ENCODE results near the gene HPF1. TPM values are rescaled to one million over a fixed set of nuclear protein-coding genes. Genes with fewer than 3 reads are reported as not detected.

The HPF1 gene
- polyA plus RNA-seq, 3 donors, result 10.2 to 29.9 (median 25.1) TPM

GRCh38 chr4:169803413-169803812, 45.7 kb upstream of the HPF1 start:
- intact Hi-C loops (cut with micrococcal nuclease), result no loop called here
- TF ChIP-seq CTCF (IDR thresholded peaks at IDR 0.05), result no peak
- Mint-ChIP-seq H3K36me3 (no peaks in the 10 kb centered on the region), H3K9me3 (peaks cover 0 to 6% (median 3%) of the 10 kb centered on the region in 7 donors), H3K27ac (peak overlapping the region in 1 of 7 donors; percentile 51), H3K27me3 (ENCODE audit: low read depth in 3 of 3) (peaks cover 2 to 3% (median 3%) of the 10 kb centered on the region in 3 donors), H3K4me3 (no peak overlapping the region), H3K4me1 (peaks cover 11% of the 10 kb centered on the region)
- H3K4me2 ChIP-seq (replicated peaks; ENCODE audit: extremely low read depth, low read length, poor library complexity, severe bottlenecking), result no peak overlapping the region
- H4K20me1 ChIP-seq (ENCODE audit: insufficient read depth, low read length), result no peaks in the 10 kb centered on the region
- no peak overlapping the region for H3K9ac ChIP-seq (ENCODE audit: insufficient read depth, low read length, poor library complexity, severe bottlenecking)
- H3K27me3 ChIP-seq (ENCODE audit: control insufficient read depth in 2 of 2, insufficient read depth in 2 of 2, low read length in 2 of 2), result no peaks in the 10 kb centered on the region
- no peak overlapping the region for H3K4me3 ChIP-seq (replicated peaks in 1 of 3; ENCODE audit: low read depth in 2 of 3, low read length in 3 of 3)
- H3K9me3 ChIP-seq (replicated peaks in 1 of 2; ENCODE audit: control insufficient read depth in 1 of 2, insufficient read depth in 1 of 2, low read length in 2 of 2), result peaks cover 0 to 4% of the 10 kb centered on the region in 2 donors
- no CpG with 5 or more reads among the region's 7 CpGs for WGBS (ENCODE audit: insufficient coverage)
- DNase-seq, result no peak
- peaks cover 7 to 8% of the 10 kb centered on the region in 2 donors for H3K4me1 ChIP-seq (ENCODE audit: control insufficient read depth in 1 of 2, insufficient read depth in 2 of 2, low read length in 2 of 2)
- H3K27ac ChIP-seq (ENCODE audit: low read depth in 1 of 2, low read length in 2 of 2), result no peak overlapping the region
- no peaks in the 10 kb centered on the region for H3K36me3 ChIP-seq (replicated peaks in 1 of 2; ENCODE audit: control insufficient read depth in 1 of 2, insufficient read depth in 2 of 2, low read length in 2 of 2)
- no peak overlapping the region for H2AFZ ChIP-seq (ENCODE audit: insufficient read depth, low read depth, low read length, poor library complexity, severe bottlenecking)
- H3K79me2 ChIP-seq (ENCODE audit: insufficient read depth, low read length), result no peaks in the 10 kb centered on the region

GRCh38 chr4:169802873-169803272, 45.1 kb upstream of the HPF1 start:
- Mint-ChIP-seq H3K27me3 (ENCODE audit: low read depth in 3 of 3) (peaks cover 2 to 3% (median 3%) of the 10 kb centered on the region in 3 donors), H3K4me1 (peaks cover 11% of the 10 kb centered on the region), H3K9me3 (peaks cover 0 to 6% (median 3%) of the 10 kb centered on the region in 7 donors), H3K36me3 (no peaks in the 10 kb centered on the region), H3K27ac (no peak overlapping the region), H3K4me3 (no peak overlapping the region)
- Histone ChIP-seq H3K27me3 (ENCODE audit: control insufficient read depth in 2 of 2, insufficient read depth in 2 of 2, low read length in 2 of 2) (no peaks in the 10 kb centered on the region), H3K4me1 (ENCODE audit: control insufficient read depth in 1 of 2, insufficient read depth in 2 of 2, low read length in 2 of 2) (peaks cover 7 to 8% of the 10 kb centered on the region in 2 donors), H2AFZ (ENCODE audit: insufficient read depth, low read depth, low read length, poor library complexity, severe bottlenecking) (no peak overlapping the region), H3K27ac (ENCODE audit: low read depth in 1 of 2, low read length in 2 of 2) (no peak overlapping the region), H4K20me1 (ENCODE audit: insufficient read depth, low read length) (no peaks in the 10 kb centered on the region), H3K4me3 (replicated peaks in 1 of 3; ENCODE audit: low read depth in 2 of 3, low read length in 3 of 3) (no peak overlapping the region), H3K36me3 (replicated peaks in 1 of 2; ENCODE audit: control insufficient read depth in 1 of 2, insufficient read depth in 2 of 2, low read length in 2 of 2) (no peaks in the 10 kb centered on the region), H3K9ac (ENCODE audit: insufficient read depth, low read length, poor library complexity, severe bottlenecking) (no peak overlapping the region), H3K9me3 (replicated peaks in 1 of 2; ENCODE audit: control insufficient read depth in 1 of 2, insufficient read depth in 1 of 2, low read length in 2 of 2) (peaks cover 0 to 4% of the 10 kb centered on the region in 2 donors), H3K4me2 (replicated peaks; ENCODE audit: extremely low read depth, low read length, poor library complexity, severe bottlenecking) (no peak overlapping the region), H3K79me2 (ENCODE audit: insufficient read depth, low read length) (no peaks in the 10 kb centered on the region)
- peak in 2 of 3 donors; percentile 3 to 13 for DNase-seq
- no peak for TF ChIP-seq CTCF (IDR thresholded peaks at IDR 0.05)
- no CpG with 5 or more reads among the region's 1 CpG for WGBS (ENCODE audit: insufficient coverage)
- intact Hi-C loops (cut with micrococcal nuclease), result no loop called here
